Common myeloid progenitor, CD34-positive (primary cell): ENCODE measurements around the gene AGBL1.

Experiments used
- CTCF ChIA-PET: fragments of 350-600 bp; sonication (Branson Sonifier 250); formaldehyde crosslinking; loops from one replicate; lab custom pipeline; 2021; ENCODE audit warnings: antibody characterized with exemption; lab: Charles Lee
- POLR2A ChIA-PET: fragments of 350-600 bp; sonication (Branson Sonifier 250); formaldehyde crosslinking; loops from one replicate; lab custom pipeline; 2021; ENCODE audit warnings: antibody characterized with exemption; lab: Charles Lee
- DNase-seq, 3 donors: peaks; one replicate each; pipeline versions ENCODE4 v3.0.0 to v3.0.0-alpha.2; 2013
- H3K27ac ChIP-seq, 2 experiments: 1 replicate in 1 of 2; 2 replicates in 1 of 2; pipeline ENCODE4 v1.7.0; 2013; ENCODE audit warnings: inconsistent platforms in 2 of 2, low read length in 2 of 2, mild to moderate bottlenecking in 2 of 2, low read depth in 1 of 2, moderate library complexity in 1 of 2; ENCODE audit not compliant: severe bottlenecking in 2 of 2, insufficient read depth in 1 of 2, poor library complexity in 1 of 2
- H3K27me3 ChIP-seq, 5 experiments: replicated peaks in 2 of 5; 1 replicate in 3 of 5; 2 replicates in 2 of 5; pipeline versions ENCODE4 v1.6.1 to v1.7.0; 2013; ENCODE audit warnings: low read length in 4 of 5, mild to moderate bottlenecking in 2 of 5, moderate library complexity in 2 of 5, inconsistent platforms in 1 of 5; ENCODE audit not compliant: insufficient read depth in 5 of 5, control insufficient read depth in 4 of 5
- H3K36me3 ChIP-seq, 4 experiments: 1 replicate in 2 of 4; 2 replicates in 2 of 4; pipeline versions ENCODE4 v1.6.1 to v1.7.0; 2013; ENCODE audit warnings: low read length in 3 of 4, control low read depth in 1 of 4, mild to moderate bottlenecking in 1 of 4; ENCODE audit not compliant: control insufficient read depth in 4 of 4, insufficient read depth in 4 of 4
- H3K4me1 ChIP-seq, 4 experiments: 1 replicate in 3 of 4; 2 replicates in 1 of 4; pipeline versions ENCODE4 v1.6.1 to v1.7.1; 2013; ENCODE audit warnings: low read length in 3 of 4, mild to moderate bottlenecking in 3 of 4, control low read depth in 1 of 4, inconsistent platforms in 1 of 4, moderate library complexity in 1 of 4; ENCODE audit not compliant: control insufficient read depth in 4 of 4, insufficient read depth in 4 of 4; ENCODE audit errors: control extremely low read depth in 1 of 4
- H3K4me3 ChIP-seq, 7 experiments: 1 replicate in 4 of 7; 2 replicates in 3 of 7; pipeline versions ENCODE4 v1.5.1 to v1.7.0; 2013; ENCODE audit warnings: mild to moderate bottlenecking in 7 of 7, low read length in 6 of 7, moderate library complexity in 6 of 7, inconsistent platforms in 2 of 7, low read depth in 2 of 7, control low read depth in 1 of 7; ENCODE audit not compliant: insufficient read depth in 4 of 7, control insufficient read depth in 1 of 7; ENCODE audit errors: extremely low read depth in 1 of 7
- H3K9me3 ChIP-seq, 5 experiments: 1 replicate in 4 of 5; 2 replicates in 1 of 5; pipeline versions ENCODE4 v1.6.1 to v1.7.1; 2013; ENCODE audit warnings: low read length in 4 of 5, mild to moderate bottlenecking in 2 of 5, inconsistent platforms in 1 of 5, low read depth in 1 of 5, moderate library complexity in 1 of 5; ENCODE audit not compliant: control insufficient read depth in 4 of 5, insufficient read depth in 2 of 5; ENCODE audit errors: control extremely low read depth in 1 of 5
- WGBS: methylation state at CpG from one replicate; pipeline ENCODE4 v1.1.5; 2013; ENCODE audit not compliant: insufficient coverage; 5-methylcytosine and 5-hydroxymethylcytosine counted together

The AGBL1 gene

GRCh38 chr15:86568378-86568777, 488.7 kb downstream of the AGBL1 start:
- Histone ChIP-seq H3K27ac (no peak overlapping the region), H3K9me3 (peaks cover 0 to 2% (median 0%) of the 10 kb centered on the region in 5 experiments), H3K36me3 (no peaks in the 10 kb centered on the region), H3K27me3 (no peaks in the 10 kb centered on the region), H3K4me1 (no peaks in the 10 kb centered on the region), H3K4me3 (no peak overlapping the region)
- CTCF ChIA-PET, result no interaction called here
- POLR2A ChIA-PET, result no interaction called here
- no peak for DNase-seq

- WGBS, result 93% methylated on average over 9 of the region's 9 CpGs
- CTCF ChIA-PET, result no interaction called here
Observed at GRCh38 chr15:86570738-86571137, 491.1 kb downstream of the AGBL1 start.

GRCh38 chr15:86571873-86572272, 492.2 kb downstream of the AGBL1 start:
- Histone ChIP-seq H3K36me3 (no peaks in the 10 kb centered on the region), H3K4me3 (no peak overlapping the region), H3K4me1 (no peaks in the 10 kb centered on the region), H3K9me3 (peaks cover 0 to 2% (median 0%) of the 10 kb centered on the region in 5 experiments), H3K27ac (no peak overlapping the region), H3K27me3 (no peaks in the 10 kb centered on the region)
- ChIA-PET CTCF (no interaction called here), POLR2A (no interaction called here)
- WGBS, result 82% methylated on average over 6 of the region's 11 CpGs
- DNase-seq, result no peak

More at GRCh38 chr15:86570738-86571137, 491.1 kb downstream of the AGBL1 start:
- Histone ChIP-seq H3K36me3 (no peaks in the 10 kb centered on the region), H3K27ac (no peak overlapping the region), H3K27me3 (no peaks in the 10 kb centered on the region), H3K9me3 (peaks cover 0 to 2% (median 0%) of the 10 kb centered on the region in 5 experiments), H3K4me1 (no peaks in the 10 kb centered on the region), H3K4me3 (no peak overlapping the region)
- POLR2A ChIA-PET, result no interaction called here
- DNase-seq, result no peak

- H3K9me3 ChIP-seq, result peaks cover 0 to 2% (median 0%) of the 10 kb centered on the region in 5 experiments
- H3K36me3 ChIP-seq, result no peaks in the 10 kb centered on the region
- no peaks in the 10 kb centered on the region for H3K4me1 ChIP-seq
- no peaks in the 10 kb centered on the region for H3K27me3 ChIP-seq
- 95% methylated on average over 11 of the region's 21 CpGs for WGBS
- no peak overlapping the region for H3K27ac ChIP-seq
- no peak overlapping the region for H3K4me3 ChIP-seq
- ChIA-PET CTCF (no interaction called here), POLR2A (no interaction called here)
- DNase-seq, result no peak
Observed at GRCh38 chr15:86572368-86572841, 492.7 kb downstream of the AGBL1 start.

- Histone ChIP-seq H3K9me3 (peaks cover 0 to 2% (median 0%) of the 10 kb centered on the region in 5 experiments), H3K27me3 (no peaks in the 10 kb centered on the region), H3K27ac (no peak overlapping the region), H3K4me1 (no peaks in the 10 kb centered on the region), H3K36me3 (no peaks in the 10 kb centered on the region), H3K4me3 (no peak overlapping the region)
- no peak for DNase-seq
- WGBS, result no CpG with 5 or more reads among the region's 3 CpGs
- CTCF ChIA-PET, result no interaction called here
- POLR2A ChIA-PET, result interaction anchor here (0.8 kb wide), 1 partner anchor 32 kb away, joined by 3 read pairs; no protein-coding TSS in a partner anchor
Observed at GRCh38 chr15:86573476-86573875, 493.8 kb downstream of the AGBL1 start.

GRCh38 chr15:86588413-86588812, 508.7 kb downstream of the AGBL1 start:
- DNase-seq, result no peak
- ChIA-PET CTCF (no interaction called here), POLR2A (no interaction called here)
- H3K36me3 ChIP-seq, result no peaks in the 10 kb centered on the region
- WGBS, result 28% methylated on average over 2 of the region's 2 CpGs
- H3K4me3 ChIP-seq, result no peak overlapping the region
- no peaks in the 10 kb centered on the region for H3K4me1 ChIP-seq
- no peaks in the 10 kb centered on the region for H3K9me3 ChIP-seq
- no peak overlapping the region for H3K27ac ChIP-seq
- H3K27me3 ChIP-seq, result no peaks in the 10 kb centered on the region

- ChIA-PET POLR2A (no interaction called here), CTCF (no interaction called here)
- Histone ChIP-seq H3K36me3 (no peaks in the 10 kb centered on the region), H3K9me3 (no peaks in the 10 kb centered on the region), H3K4me3 (no peak overlapping the region), H3K27ac (no peak overlapping the region), H3K4me1 (no peaks in the 10 kb centered on the region), H3K27me3 (no peaks in the 10 kb centered on the region)
- no CpG with 5 or more reads among the region's 1 CpG for WGBS
- DNase-seq, result no peak
Observed at GRCh38 chr15:86590461-86590860, 510.8 kb downstream of the AGBL1 start.
